Activated CD4-positive, alpha-beta T cell treated with anti-CD3 and anti-CD28 coated beads, Interleukin-2, Interleukin-6, amounts not matched to agents 100 ng/mL and 50 ng/mL, durations not matched to agents 16 hours and 8 hours (primary cell): Measurements from ENCODE around the gene SFXN5.

Experiments used
- DNase-seq: peaks from one replicate; pipeline ENCODE4 v3.0.0-alpha.2; 2020

The SFXN5 gene

DNA sequence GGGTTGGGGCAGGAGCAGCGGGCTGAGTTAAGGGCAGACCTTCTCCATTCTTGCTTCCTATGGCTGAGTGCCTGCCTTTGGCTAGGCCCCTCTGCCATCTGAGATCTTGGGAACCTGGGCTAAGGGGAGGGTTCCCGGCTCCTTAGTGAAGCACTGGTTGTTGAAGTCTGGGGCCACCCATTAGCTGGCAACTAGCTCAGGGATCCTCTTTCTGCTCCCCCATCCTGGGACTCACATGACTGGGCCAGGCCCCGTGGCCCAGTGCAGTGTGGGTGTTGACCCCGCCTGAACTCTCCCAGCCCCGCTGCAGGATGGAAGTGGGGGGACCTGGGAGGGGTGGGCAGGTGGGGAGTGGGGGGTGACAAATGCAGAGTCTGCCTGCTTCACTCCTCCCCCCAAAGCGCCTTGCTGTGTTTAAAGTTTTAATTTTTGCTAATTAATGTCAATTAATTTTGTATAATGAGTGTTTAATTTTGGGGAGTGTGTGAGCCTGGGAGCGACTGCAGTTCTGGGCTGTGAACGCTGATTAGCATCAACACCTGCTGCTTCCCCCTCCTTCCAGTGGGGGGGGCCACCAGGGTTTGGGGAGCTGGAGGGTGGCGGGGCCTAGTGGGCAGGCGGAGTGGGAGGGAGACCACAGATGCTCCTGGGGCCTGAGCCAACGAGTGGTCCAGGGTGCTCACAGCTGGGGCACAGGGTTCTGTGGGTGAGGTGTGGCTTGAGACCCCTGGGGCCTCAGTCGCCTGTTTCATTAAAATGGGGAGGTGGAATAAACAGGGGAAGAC lies 99.0 kb downstream of the SFXN5 start:
- no peak for DNase-seq

- DNase-seq: no peak
These were observed 100.5 kb downstream of the SFXN5 start for GRCh38 chr2:72971036-72971435.

- DNase-seq: no peak
These were observed 101.8 kb downstream of the SFXN5 start for GRCh38 chr2:72969706-72970105.

- no peak for DNase-seq
These were observed 103.2 kb downstream of the SFXN5 start for GRCh38 chr2:72968286-72968685.

DNA sequence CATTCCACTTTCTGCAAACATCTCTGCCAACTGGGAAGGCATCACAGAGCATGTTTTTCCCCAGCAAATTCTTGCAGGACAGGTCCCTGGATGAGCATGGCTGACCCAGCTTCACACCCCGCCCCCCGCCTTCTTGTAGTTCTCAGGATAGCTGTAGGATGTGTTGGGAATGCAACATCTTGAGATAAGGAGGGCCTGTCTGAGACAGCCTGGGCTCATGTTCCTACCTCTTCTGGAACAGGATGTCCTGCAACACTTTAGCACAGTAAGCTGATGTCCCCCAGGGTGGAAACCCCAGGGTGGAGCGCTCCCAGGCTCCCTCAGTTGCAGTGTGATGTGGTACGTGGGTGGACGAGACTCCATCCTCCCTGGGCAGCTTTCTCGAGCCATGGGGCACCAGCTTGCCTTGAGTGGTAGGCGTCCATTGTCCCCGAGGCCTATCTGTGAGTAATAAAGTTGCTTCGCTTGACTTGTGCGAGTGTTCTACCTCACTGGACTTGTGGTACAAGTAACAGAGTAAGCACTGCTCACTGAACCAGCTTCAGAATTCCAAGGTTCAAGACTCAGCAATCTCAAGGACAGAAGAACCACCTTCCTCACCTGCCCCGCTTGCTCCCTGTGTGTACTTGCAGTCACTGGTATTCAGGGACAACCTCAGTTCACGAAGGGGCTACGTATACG lies 105.6 kb downstream of the SFXN5 start:
- no peak for DNase-seq

DNA sequence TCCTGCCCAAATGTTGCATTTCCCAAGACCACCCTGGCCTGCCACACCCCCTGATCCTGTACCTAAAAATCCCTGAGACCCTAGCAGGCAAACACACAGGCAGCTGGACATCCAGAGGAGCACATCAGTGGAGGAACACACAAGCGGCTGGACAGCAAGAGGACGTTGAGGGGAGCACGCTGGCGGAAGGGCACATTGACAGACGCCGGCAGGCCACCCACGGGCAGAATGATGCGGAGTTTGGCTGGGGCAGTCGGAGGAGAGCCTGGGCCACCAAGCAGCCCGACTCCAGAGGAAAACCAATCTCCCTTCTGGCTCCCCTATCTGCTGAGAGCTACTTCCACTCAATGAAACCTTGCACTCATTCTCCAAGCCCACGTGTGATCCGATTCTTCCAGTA lies 106.5 kb downstream of the SFXN5 start:
- DNase-seq: no peak

DNA sequence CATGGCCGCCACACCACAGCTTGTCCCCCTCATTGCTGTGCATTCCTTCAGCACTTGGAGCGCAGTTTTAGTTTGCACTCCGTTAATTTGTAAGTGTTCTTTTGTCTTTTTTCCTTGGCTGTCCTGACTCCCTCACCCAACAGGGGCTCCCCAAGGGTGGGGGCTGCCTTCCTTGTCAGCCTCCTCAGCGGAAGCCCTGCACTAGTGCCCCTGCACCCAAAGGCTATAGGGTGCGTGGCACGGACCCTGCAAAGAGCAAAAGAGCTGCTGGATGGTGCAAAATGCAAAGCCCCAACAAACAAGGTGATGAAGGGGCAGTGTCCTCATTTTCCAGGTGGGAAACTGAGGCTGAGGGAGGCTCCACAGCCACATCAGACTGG lies 107.4 kb downstream of the SFXN5 start:
- no peak for DNase-seq

- DNase-seq: no peak
These were observed 107.9 kb downstream of the SFXN5 start for GRCh38 chr2:72963423-72964145.

- DNase-seq: no peak
These were observed 108.6 kb downstream of the SFXN5 start for GRCh38 chr2:72962911-72963310.

DNA sequence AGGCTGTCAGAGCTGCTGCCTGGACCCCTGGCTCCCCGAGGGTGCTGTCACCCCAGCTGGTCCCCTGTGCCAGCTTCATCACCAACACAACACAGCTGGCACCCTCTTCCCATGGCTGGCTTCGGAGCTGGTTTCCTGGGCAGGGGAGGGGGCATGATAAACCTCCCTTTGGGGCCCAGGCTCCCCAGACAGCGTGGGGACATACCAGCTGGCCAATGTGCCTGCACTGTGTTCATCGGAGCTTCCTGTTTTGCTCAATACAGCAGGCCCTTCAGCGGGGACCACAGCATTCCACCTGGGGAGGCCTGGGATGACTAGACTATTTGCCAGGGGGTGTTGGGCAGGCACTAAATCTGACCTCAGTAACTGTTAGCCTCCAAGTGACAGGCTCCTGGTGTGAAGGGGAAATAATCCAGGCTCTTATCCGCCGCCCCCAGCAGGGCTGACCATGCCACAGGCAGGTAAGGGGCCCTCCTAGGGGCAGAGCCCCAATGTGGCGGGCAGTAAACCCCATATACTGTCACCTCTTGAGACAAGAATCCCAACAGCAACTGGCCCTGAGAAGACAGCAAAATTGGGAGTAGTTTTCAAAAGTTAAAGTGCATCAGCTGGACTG lies 109.6 kb downstream of the SFXN5 start:
- no peak for DNase-seq

DNA sequence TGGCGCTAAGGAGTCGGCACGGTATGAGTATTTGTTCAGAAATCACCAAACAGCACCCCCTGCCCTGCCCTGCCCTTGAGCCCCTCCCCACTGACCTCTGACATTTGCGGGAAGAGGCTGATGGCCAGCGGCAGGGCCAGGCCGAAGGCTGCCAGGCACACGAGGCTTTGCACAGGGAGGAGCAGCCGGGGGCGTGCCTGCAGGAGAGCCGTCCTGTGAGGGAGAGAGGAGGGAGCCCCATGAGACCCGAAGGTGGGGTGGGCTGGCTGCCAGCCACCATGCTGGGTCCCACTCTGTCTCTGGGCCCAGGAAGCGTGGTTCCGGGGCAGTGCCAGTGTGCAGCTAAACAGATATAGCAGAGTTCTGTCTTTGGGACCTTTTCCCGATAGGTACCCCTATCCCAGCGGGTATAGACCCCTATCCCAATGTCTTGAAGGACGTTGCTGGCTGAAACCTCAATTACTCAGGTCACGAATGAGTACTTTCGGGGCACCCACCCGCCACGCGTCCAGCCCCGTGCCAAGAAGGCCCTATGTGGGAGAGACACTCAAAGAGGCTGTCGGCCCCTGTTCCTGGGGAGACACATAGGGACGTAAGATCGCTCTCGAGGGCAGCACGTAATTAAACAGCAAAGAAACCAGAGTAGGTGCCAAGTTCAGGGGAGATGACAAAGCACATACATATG lies 110.3 kb downstream of the SFXN5 start:
- no peak for DNase-seq

DNA sequence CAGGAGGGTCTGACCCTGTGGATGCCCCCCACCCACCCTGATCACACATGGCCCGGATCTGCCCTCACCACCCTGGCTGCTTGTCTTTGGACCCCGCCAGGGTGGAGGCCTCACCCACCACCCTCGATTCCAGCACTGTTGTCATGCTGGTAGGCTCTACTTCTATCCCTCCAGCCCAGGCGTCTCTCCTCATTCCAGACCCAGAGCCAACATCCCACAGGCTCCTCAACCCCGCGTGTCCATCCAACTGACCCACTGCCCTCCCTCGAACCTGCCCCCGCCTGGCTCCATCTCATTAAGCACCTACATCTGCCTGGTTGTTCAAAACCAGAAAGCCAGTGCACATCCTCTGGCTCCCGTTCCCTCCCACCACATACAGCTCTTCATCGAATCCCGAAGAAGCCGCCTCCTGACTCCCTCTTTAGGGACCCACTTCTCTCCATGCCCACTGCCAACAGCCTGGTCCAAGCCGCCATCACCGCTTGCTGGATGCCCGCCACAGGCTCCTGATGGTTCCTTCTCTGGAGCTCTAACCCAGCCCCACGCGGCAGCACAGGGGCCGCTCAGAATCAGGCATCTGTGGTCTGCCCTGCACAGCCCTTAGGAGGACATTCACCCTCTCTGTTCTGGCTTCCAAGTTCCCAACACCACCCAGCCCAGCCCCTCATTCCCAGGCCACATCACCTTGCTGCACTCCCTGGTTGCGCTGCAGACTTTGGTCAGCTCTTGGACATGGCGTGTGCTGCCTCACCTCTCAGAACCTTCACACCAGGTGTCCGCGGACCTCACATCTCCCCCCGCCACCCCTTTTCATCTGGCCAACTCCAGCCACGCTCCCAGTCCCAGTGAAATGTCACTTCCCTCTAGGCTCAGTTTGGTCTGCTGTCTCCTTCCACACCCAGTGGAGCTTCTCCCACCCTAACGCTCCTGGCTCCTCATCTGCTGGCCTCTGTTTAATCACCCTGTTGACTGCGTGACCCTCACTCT lies 111.2 kb downstream of the SFXN5 start:
- DNase-seq: no peak

GRCh38 chr2:72959554-72959953 lies 112.0 kb downstream of the SFXN5 start:
- DNase-seq: no peak

- DNase-seq: no peak
These were observed 112.7 kb downstream of the SFXN5 start for GRCh38 chr2:72958542-72959385.

DNA sequence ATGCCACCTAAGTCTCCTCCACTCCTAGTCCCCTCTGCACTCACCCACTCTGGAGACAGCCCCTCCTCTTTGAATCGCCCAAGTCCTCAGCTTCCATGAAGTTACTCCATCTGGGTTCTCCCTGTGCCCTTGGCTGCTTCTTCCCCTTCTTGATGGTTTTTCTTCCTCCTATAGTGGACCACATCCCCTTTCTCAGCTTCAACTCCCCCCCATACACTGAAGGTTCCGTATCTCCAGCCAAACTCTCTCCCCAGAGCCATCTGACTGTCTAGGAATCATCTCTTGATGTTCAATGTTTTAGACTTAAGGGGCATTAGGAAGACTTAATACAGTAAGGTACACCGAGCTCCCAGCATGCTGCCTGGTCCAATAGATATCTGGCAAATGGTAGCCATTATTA lies 114.6 kb downstream of the SFXN5 start:
- no peak for DNase-seq

- no peak for DNase-seq
These were observed 115.5 kb downstream of the SFXN5 start for GRCh38 chr2:72956050-72956395.

DNA sequence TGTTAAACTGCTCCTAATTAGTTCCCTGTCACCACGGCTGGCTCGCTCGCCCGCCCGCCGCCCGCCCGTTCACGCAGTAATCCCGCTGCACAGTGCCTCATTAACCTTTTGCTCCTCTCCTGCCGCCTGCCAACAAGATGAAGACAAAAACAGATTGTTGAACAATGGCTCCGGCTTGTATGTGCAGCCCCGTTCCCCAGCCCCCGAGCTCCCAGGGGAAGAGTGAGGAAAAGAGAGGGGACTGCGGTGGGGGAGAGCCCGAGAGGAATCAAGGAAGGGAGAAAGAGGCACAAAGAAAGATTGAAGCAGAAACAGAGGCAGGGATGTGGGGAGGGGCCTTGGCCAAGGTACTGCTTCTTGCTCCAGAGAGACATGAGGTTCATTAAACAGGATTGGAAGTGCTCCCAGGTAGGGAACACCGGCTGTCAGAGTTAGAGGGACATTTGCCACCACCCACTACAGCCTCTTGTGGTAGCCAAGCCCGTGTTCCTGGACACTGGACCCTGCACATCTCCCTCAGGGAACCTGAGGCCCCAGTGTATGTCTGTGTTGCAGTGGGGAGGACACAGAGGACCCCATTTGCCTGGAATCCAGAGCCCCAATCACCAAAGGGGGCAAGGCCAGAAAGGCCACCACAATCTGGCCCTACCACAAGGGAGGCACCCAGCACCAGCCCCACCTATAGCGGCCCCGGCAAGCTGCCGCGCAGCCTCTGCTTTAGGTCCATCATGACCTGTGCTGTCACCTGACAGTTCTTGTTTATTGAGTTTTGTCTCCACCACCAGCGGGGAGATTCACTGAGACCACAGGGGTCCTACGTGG lies 116.1 kb downstream of the SFXN5 start:
- DNase-seq: no peak

DNA sequence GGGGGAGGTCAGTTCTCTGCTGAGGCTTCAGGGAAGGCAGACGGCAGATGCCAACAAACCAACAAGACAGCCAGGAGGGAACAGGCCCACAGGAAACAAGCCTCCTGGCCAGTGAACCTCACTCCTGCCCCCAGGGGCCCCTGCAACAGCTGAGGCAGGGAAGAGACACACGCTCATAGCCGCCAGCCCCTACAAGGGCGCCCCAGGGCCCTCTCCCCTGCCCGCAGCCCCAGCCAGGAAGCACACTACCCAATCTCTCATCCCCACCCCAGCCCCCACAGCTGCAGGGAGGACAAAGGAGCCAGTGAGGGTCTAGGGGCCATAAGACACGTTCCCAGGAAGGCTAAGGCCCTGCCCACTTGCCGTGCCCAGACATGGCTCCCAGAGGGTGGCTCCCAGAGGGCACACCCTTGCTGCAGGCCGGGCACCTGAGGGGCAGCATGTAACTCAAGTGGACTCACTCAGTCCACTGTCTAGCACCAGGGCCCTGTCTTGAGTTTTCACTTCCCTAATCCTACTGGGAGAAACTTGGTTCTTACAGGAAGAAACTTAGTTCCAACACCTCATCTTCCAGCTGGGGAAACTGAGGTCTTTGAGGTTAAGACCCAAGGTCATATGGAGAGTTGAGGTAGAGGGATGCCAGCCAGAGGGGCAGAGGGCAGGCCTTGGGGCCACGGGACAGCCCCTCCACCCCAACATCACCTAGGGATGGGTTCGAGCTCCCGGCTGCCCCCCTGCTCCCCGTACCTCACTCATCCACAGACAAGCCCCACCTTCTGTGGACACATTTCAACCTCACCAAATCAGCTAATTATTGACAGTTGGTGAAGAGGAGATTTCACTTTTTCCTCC lies 116.9 kb downstream of the SFXN5 start:
- no peak for DNase-seq

DNA sequence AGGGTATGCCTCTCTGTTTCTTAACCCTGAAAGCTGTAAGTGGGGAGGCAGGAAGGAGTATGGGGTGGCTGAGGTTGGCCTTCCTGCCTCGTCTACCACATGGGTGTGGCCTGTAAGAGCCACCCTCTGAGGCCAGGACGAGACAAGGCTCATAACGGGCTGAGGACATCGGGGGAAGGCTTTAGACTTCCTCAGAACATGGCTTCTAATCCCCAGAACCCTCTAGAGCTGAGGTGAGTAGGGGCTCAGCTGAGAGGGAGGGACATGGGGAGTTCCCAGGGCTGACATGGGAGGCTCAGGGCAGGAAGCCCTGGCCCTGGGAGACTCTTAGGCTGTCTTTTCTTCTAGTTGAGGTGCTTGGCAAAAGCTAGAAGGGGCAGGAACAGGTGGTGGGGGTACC lies 117.5 kb downstream of the SFXN5 start:
- DNase-seq: peak; percentile 47
